Ishikawa (cell line): ENCODE measurements around the gene PPFIA4.

Experiments
- CREB1 ChIP-seq: IDR thresholded peaks from 2 replicates; pipeline ENCODE4 v1.6.1; 2012; ENCODE audit warnings: low read depth
- EP300 ChIP-seq: IDR thresholded peaks from 2 replicates; pipeline ENCODE4 v1.6.1; 2012; ENCODE audit warnings: borderline replicate concordance
- FOXM1 ChIP-seq: IDR thresholded peaks from 2 replicates; pipeline ENCODE4 v1.6.1; 2012; ENCODE audit warnings: low read depth, borderline replicate concordance
- NFIC ChIP-seq: IDR thresholded peaks from 2 replicates; pipeline ENCODE4 v1.6.1; 2012
- RAD21 ChIP-seq: IDR thresholded peaks from 2 replicates; pipeline ENCODE4 v1.6.1; 2012; ENCODE audit warnings: low read depth
- TAF1 ChIP-seq: IDR thresholded peaks from 2 replicates; pipeline ENCODE4 v1.6.1; 2012; ENCODE audit warnings: low read depth, mild to moderate bottlenecking
- TCF12 ChIP-seq: IDR thresholded peaks from 2 replicates; pipeline ENCODE4 v1.6.1; 2012; ENCODE audit warnings: low read depth
- TEAD4 ChIP-seq: IDR thresholded peaks from 2 replicates; pipeline ENCODE4 v1.6.1; 2012
- USF1 ChIP-seq: IDR thresholded peaks from 2 replicates; pipeline ENCODE4 v1.6.1; 2012
- YY1 ChIP-seq: IDR thresholded peaks from 2 replicates; pipeline ENCODE4 v1.6.1; 2012; ENCODE audit warnings: low read depth
- ZBTB7A ChIP-seq: IDR thresholded peaks from 2 replicates; pipeline ENCODE4 v1.6.1; 2012; ENCODE audit warnings: low read depth
- TF ChIP-seq, protein P1 (sequence below): IDR thresholded peaks from 2 replicates; pipeline ENCODE4 v1.6.1; 2012
- TF ChIP-seq, protein P2 (sequence below): IDR thresholded peaks from 2 replicates; pipeline ENCODE4 v1.6.1; 2012; ENCODE audit warnings: low read depth, mild to moderate bottlenecking

PPFIA4 gene

DNA sequence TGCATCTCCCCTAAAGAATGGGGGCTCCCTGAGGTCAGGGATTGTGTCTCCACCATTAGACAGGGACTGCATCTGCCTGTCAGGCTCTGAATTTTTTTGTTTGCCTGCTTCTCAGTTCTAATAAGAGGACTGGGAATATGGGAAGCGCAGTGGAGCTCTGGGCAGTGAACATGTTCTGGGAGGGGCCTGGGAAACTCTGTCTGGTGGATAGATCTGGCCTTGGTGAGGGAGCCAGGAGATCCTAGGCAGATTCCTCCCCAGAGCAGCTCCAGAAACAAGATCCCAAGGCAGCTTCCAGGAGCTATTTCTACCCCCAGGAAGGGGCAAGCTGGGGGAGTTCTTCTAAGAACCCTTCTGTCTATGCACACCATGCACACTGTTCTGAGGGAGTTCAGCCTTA lies 72.2 kb downstream of the PPFIA4 start:
- no peak for TF ChIP-seq NFIC
- TF ChIP-seq USF1 = no peak
- TF ChIP-seq FOXM1 = no peak
- TF ChIP-seq TAF1 = no peak

DNA sequence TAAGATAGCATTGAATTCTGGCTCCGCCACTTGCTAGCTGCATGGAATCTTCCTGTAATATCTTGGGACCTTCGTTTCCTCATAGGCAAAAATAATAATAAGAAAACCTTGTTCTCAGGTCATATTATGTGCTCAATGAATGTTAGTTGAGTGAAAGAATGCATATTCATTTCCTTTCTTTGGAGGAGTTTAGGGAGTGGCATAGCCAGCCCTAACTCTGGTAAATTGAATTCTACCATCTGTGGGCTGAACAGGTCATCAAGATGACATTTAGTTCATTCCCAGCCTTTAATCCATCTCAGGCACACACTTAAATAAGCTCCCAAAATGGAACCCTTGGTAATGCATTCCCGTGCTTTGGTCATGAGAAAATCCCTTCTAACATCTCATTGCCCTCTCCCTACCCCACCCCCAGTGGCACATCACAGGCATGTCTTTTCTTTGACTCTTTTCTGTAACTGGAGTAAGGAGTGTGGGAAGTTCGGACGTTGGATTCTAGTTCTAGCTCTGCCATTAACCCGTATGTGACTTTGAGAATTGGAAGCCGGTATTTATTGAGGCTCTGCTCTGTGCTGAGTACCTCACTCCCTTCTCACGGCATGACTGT lies 72.7 kb downstream of the PPFIA4 start:
- TF ChIP-seq EP300 = no peak
- no peak for TF ChIP-seq CREB1
- no peak for TF ChIP-seq ZBTB7A
- TF ChIP-seq, protein P1, sequence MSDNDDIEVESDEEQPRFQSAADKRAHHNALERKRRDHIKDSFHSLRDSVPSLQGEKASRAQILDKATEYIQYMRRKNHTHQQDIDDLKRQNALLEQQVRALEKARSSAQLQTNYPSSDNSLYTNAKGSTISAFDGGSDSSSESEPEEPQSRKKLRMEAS = no peak
- TF ChIP-seq, protein P2, sequence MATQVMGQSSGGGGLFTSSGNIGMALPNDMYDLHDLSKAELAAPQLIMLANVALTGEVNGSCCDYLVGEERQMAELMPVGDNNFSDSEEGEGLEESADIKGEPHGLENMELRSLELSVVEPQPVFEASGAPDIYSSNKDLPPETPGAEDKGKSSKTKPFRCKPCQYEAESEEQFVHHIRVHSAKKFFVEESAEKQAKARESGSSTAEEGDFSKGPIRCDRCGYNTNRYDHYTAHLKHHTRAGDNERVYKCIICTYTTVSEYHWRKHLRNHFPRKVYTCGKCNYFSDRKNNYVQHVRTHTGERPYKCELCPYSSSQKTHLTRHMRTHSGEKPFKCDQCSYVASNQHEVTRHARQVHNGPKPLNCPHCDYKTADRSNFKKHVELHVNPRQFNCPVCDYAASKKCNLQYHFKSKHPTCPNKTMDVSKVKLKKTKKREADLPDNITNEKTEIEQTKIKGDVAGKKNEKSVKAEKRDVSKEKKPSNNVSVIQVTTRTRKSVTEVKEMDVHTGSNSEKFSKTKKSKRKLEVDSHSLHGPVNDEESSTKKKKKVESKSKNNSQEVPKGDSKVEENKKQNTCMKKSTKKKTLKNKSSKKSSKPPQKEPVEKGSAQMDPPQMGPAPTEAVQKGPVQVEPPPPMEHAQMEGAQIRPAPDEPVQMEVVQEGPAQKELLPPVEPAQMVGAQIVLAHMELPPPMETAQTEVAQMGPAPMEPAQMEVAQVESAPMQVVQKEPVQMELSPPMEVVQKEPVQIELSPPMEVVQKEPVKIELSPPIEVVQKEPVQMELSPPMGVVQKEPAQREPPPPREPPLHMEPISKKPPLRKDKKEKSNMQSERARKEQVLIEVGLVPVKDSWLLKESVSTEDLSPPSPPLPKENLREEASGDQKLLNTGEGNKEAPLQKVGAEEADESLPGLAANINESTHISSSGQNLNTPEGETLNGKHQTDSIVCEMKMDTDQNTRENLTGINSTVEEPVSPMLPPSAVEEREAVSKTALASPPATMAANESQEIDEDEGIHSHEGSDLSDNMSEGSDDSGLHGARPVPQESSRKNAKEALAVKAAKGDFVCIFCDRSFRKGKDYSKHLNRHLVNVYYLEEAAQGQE = no peak
- TF ChIP-seq NFIC = no peak

GRCh38 chr1:203099805-203100515 lies 73.7 kb downstream of the PPFIA4 start:
- TF ChIP-seq RAD21 = no peak
- no peak for TF ChIP-seq CREB1
- TF ChIP-seq USF1 = no peak

DNA sequence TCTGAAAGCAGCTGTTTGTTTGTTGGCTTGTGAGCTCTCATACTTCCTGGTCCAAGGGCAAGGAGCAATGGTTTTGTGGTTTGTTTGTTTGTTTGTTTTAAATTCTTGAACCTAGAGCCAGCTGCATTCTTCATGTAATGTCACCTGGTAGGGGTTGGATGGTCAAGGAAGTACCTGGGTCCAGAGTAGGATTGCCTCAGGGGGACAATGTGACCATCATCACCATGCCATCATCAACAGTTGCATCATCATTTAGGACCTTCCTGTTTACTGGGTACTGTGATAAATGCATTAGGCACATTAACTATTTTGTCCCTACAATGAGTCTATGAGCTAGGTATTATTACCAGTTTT lies 74.2 kb downstream of the PPFIA4 start:
- TF ChIP-seq TAF1 = no peak

DNA sequence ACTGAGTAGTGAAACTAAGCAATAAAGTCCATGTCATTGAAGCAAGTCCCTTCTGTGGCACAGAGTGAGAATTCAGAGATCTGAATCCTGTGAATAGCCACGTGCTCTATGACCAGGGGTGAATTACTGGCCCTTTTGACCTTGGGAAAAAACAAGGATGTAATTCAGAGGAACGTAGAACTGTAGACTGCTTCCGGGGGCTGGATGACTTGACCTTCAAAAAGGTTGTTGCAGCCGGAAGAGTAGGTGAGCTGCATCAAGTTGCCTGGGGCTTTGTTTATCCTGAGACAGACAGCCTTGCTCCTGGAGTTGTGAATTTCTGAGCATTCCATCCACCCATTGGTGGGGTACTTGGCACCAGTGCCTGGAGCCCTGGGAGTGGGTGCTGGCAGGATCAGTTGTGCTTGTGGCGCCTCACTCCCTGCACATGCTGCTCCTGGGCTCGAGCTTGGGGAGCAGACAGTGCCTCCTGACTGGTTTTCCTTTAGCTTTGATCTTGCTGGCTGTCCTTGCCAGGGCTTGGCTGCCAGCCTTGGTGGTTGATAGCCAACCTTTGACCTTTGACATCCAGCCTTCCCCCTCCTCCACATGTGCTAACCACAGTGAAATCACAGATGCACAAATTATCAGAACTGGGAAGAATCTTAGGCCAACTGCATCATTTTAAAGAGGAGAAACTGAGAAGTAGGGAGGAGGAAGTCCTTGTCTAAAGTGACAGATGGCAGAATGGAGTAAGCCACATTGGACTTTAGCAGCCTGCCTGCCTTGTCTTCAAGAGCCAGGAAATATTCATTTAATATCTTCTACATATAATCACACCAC lies 75.7 kb downstream of the PPFIA4 start:
- TF ChIP-seq USF1 (no peak), NFIC (no peak), RAD21 (no peak), EP300 (no peak), TAF1 (no peak), TEAD4 (no peak), FOXM1 (no peak), TCF12 (no peak)
- TF ChIP-seq, protein P1 = no peak

GRCh38 chr1:203103216-203103615 lies 76.9 kb downstream of the PPFIA4 start:
- TF ChIP-seq ZBTB7A = no peak
- TF ChIP-seq USF1 = no peak
- TF ChIP-seq TCF12 = no peak
- TF ChIP-seq, protein P2 = no peak
- no peak for TF ChIP-seq YY1
- TF ChIP-seq TEAD4 = no peak
- no peak for TF ChIP-seq CREB1
